PC-9 (cell line): ENCODE results near the gene ATP2B2. TPM values are rescaled to one million over a fixed set of nuclear protein-coding genes. Genes with fewer than 3 reads are reported as not detected.

ENCODE experiments used
- BruUV-seq: library from RNA; stranded (reverse); fragments of 400-500 nt; replicated peaks from 2 replicates; lab custom pipeline; 2021; lab: Mats Ljungman, UMichigan
- CTCF ChIA-PET: fragments of 300-600 bp; sonication (Branson Sonifier 250); formaldehyde crosslinking; loops from one replicate; lab custom pipeline; 2022; ENCODE audit warnings: antibody characterized with exemption; lab: Charles Lee
- POLR2A ChIA-PET: fragments of 300-600 bp; sonication (Branson Sonifier 250); formaldehyde crosslinking; loops from one replicate; lab custom pipeline; 2022; ENCODE audit warnings: antibody characterized with exemption; ENCODE audit not compliant: unreplicated experiment; lab: Charles Lee
- DNase-seq, 2 experiments: peaks; one replicate each; pipeline versions ENCODE4 v3.0.0 to v3.0.0-alpha.2; 2015 to 2022; ENCODE audit warnings: mixed read lengths in 1 of 2
- H2AFZ ChIP-seq: fragments of 200-600 bp; sonication (generic); 2 replicates; pipeline ENCODE4 v1.8.1; 2017; ENCODE audit warnings: antibody characterized with exemption
- H3F3A ChIP-seq: fragments of 200-600 bp; sonication (generic); 2 replicates; pipeline ENCODE4 v1.8.1; 2017; ENCODE audit warnings: antibody characterized with exemption, mild to moderate bottlenecking, low read depth; ENCODE audit not compliant: insufficient read depth
- H3K27ac ChIP-seq: fragments of 200-600 bp; sonication (generic); 2 replicates; pipeline ENCODE4 v1.6.1; 2016; ENCODE audit warnings: mixed run types
- H3K27me3 ChIP-seq: fragments of 200-600 bp; sonication (generic); 2 replicates; pipeline ENCODE4 v1.6.1; 2016; ENCODE audit warnings: low read depth, mixed run types; ENCODE audit not compliant: insufficient read depth
- H3K36me3 ChIP-seq: fragments of 200-600 bp; sonication (generic); 2 replicates; pipeline ENCODE4 v1.6.1; 2016; ENCODE audit warnings: low read depth, mixed run types
- H3K4me1 ChIP-seq: fragments of 200-600 bp; sonication (generic); replicated peaks from 2 replicates; pipeline ENCODE4 v1.6.1; 2016; ENCODE audit warnings: mixed run types; ENCODE audit not compliant: insufficient read depth
- H3K4me2 ChIP-seq: fragments of 200-600 bp; sonication (generic); 2 replicates; pipeline ENCODE4 v1.6.1; 2017; ENCODE audit warnings: mixed run types
- H3K4me3 ChIP-seq: fragments of 200-600 bp; sonication (generic); 2 replicates; pipeline ENCODE4 v1.6.1; 2016; ENCODE audit warnings: mixed run types
- H3K79me2 ChIP-seq: fragments of 200-600 bp; sonication (generic); 2 replicates; pipeline ENCODE4 v1.6.1; 2017; ENCODE audit warnings: low read depth, mixed run types
- H3K9me2 ChIP-seq: fragments of 200-600 bp; sonication (generic); 2 replicates; pipeline ENCODE4 v1.8.1; 2017; ENCODE audit warnings: mild to moderate bottlenecking; ENCODE audit not compliant: insufficient read depth
- H3K9me3 ChIP-seq: fragments of 200-600 bp; sonication (generic); 2 replicates; pipeline ENCODE4 v1.8.1; 2016; ENCODE audit warnings: low read depth; ENCODE audit not compliant: insufficient read depth
- H4K20me1 ChIP-seq: fragments of 200-600 bp; sonication (generic); 2 replicates; pipeline ENCODE4 v1.8.1; 2017; ENCODE audit not compliant: insufficient read depth
- EZH2 ChIP-seq: fragments of 200-600 bp; sonication (generic); IDR thresholded peaks from 2 replicates; pipeline ENCODE4 v1.8.0; 2017; ENCODE audit warnings: antibody characterized with exemption, low read depth
- intact Hi-C: fragments of 100-400 bp; cut with micrococcal nuclease; formaldehyde crosslinking; loops from one replicate; pipeline ENCODE4 v1.10.0; 2022; ENCODE audit not compliant: unreplicated experiment
- total RNA-seq: library from RNA; stranded (reverse); gene quantifications from 2 replicates; pipeline ENCODE4 v1.2.3, GENCODE V29; 2021
- TF ChIP-seq, protein P1 (sequence below): fragments of 200-600 bp; sonication (generic); conservative IDR thresholded peaks from 2 replicates; pipeline ENCODE4 v1.6.1; 2017; ENCODE audit warnings: mixed run types, antibody characterized with exemption, mild to moderate bottlenecking, moderate library complexity

The ATP2B2 gene
- total RNA-seq, 1 experiment from 2014 or later = not detected

DNA sequence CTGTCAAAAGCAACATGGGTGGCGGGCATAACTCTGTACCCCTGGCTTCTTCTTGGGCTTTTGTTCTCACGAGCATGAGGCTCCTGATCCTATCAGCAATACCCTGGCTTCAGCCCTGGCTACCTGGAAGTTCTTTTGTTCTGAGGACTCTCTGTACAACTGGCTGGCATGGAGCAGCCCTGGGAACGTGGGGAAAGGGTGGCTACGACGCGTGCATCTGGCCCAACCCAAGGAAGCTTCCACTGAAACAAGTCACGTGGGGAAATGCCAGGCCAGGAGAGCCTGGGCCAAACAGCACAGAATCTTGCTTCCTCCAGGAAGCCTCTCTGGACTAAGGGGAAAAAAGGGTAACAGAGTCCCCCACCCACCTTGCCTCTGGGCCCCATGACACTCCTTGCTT is 22.7 kb upstream of the ATP2B2 start:
- Histone ChIP-seq H3K4me2 (no peak overlapping the region), H3K27me3 (peaks cover 99% of the 10 kb centered on the region), H3K4me1 (no peaks in the 10 kb centered on the region), H3K36me3 (no peaks in the 10 kb centered on the region), H2AFZ (no peak overlapping the region), H3F3A (no peaks in the 10 kb centered on the region), H3K9me2 (no peaks in the 10 kb centered on the region), H3K79me2 (no peaks in the 10 kb centered on the region), H3K9me3 (no peaks in the 10 kb centered on the region), H3K4me3 (no peak overlapping the region), H3K27ac (no peak overlapping the region), H4K20me1 (no peaks in the 10 kb centered on the region)
- CTCF ChIA-PET = no interaction called here
- no peak for DNase-seq
- POLR2A ChIA-PET = no interaction called here
- TF ChIP-seq EZH2 = no peak
- TF ChIP-seq, protein P1, sequence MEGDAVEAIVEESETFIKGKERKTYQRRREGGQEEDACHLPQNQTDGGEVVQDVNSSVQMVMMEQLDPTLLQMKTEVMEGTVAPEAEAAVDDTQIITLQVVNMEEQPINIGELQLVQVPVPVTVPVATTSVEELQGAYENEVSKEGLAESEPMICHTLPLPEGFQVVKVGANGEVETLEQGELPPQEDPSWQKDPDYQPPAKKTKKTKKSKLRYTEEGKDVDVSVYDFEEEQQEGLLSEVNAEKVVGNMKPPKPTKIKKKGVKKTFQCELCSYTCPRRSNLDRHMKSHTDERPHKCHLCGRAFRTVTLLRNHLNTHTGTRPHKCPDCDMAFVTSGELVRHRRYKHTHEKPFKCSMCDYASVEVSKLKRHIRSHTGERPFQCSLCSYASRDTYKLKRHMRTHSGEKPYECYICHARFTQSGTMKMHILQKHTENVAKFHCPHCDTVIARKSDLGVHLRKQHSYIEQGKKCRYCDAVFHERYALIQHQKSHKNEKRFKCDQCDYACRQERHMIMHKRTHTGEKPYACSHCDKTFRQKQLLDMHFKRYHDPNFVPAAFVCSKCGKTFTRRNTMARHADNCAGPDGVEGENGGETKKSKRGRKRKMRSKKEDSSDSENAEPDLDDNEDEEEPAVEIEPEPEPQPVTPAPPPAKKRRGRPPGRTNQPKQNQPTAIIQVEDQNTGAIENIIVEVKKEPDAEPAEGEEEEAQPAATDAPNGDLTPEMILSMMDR = no peak
- intact Hi-C loops = no loop called here
- BruUV-seq = no TSS peak

DNA sequence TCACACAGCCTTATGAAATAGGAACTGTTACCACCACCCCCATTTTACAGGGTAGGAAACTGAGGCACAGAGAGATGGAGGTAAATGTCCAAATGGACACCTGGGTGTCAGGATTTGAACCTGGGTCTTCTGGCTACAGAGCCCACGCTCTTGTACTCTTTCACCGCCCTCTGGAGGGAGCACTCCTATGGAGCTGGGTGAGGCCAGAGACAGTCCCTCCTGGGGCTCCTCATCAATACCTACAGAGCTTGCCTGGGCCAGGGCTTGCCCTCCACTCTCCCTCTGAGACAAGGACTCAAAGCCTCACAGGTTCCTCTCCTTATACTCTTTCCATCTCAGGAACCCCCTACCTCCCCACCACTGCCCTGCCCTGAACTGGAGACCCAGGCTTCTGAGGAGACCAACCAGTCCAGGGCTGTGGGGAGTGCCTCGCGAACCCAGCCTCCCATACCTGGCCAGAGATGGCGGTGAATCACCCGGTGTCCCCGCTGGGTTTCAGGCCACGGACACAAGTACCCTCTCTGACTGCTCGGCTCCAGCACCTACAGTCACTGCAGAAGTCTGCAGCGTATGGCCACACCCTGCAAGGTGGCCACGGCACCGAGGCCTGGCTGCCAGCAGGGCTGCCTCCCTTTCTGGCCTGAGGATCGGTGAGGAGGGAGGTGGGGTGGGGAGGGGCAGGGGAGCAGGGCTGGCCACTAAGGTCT is 22.1 kb upstream of the ATP2B2 start:
- no peaks in the 10 kb centered on the region for H3F3A ChIP-seq
- no peak overlapping the region for H3K27ac ChIP-seq
- no peak overlapping the region for H3K4me2 ChIP-seq
- BruUV-seq = no TSS peak
- H3K79me2 ChIP-seq = no peaks in the 10 kb centered on the region
- intact Hi-C loops = no loop called here
- H3K27me3 ChIP-seq = peaks cover 99% of the 10 kb centered on the region
- no peaks in the 10 kb centered on the region for H3K9me2 ChIP-seq
- H2AFZ ChIP-seq = no peak overlapping the region
- DNase-seq = no peak
- ChIA-PET POLR2A (no interaction called here), CTCF (no interaction called here)
- H3K4me1 ChIP-seq = no peaks in the 10 kb centered on the region
- H4K20me1 ChIP-seq = no peaks in the 10 kb centered on the region
- TF ChIP-seq EZH2 = no peak
- TF ChIP-seq, protein P1 = no peak
- no peaks in the 10 kb centered on the region for H3K9me3 ChIP-seq
- no peaks in the 10 kb centered on the region for H3K36me3 ChIP-seq
- H3K4me3 ChIP-seq = no peak overlapping the region

DNA sequence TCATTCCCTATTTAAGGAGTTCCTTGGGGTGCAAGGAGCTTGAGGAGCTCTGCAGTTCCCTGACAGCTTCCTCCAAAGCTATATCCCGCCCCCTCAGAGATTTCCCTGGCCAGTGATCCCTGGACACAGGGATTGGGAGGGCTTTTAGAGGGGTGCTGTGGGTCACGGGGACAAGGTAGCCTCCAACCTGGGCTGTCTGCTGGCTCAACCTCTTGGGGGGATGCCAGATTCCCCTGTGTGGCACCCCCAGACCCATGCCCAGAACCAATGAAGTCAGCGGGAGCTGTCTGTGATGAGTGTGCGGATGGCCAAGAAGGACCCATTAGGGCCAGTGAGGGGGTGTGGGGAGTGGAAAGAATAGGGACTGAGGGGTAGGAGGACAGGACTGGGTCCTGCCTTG is 21.0 kb upstream of the ATP2B2 start:
- Histone ChIP-seq H3K9me2 (no peaks in the 10 kb centered on the region), H3K27me3 (peaks cover 99% of the 10 kb centered on the region), H3K36me3 (no peaks in the 10 kb centered on the region), H2AFZ (no peak overlapping the region), H3K4me3 (no peak overlapping the region), H3F3A (no peaks in the 10 kb centered on the region), H4K20me1 (no peaks in the 10 kb centered on the region), H3K4me1 (no peaks in the 10 kb centered on the region), H3K9me3 (no peaks in the 10 kb centered on the region), H3K27ac (no peak overlapping the region), H3K4me2 (no peak overlapping the region), H3K79me2 (no peaks in the 10 kb centered on the region)
- DNase-seq = no peak
- ChIA-PET POLR2A (no interaction called here), CTCF (no interaction called here)
- TF ChIP-seq EZH2 = no peak
- TF ChIP-seq, protein P1 = no peak
- BruUV-seq = no TSS peak
- intact Hi-C loops = no loop called here
